A549 (cell line): ENCODE measurements around the gene HK1. TPM values are rescaled to one million over a fixed set of nuclear protein-coding genes. Genes with fewer than 3 reads are reported as not detected.

ENCODE experiments used
- ATAC-seq, 2 experiments: fragments of 200-7000 bp in 1 of 2; fragments of >200 bp in 1 of 2; cut with Nextera tagmentation in 1 of 2; cut with Tn5 transposase in 1 of 2; 3 replicates each; pipeline versions ENCODE4 v1.8.0 to v1.9.1; 2018 to 2020; ENCODE audit warnings: mild to moderate bottlenecking in 1 of 2, moderate library complexity in 1 of 2
- CTCF ChIA-PET: fragments of 300-600 bp; sonication (Branson Sonifier 250); formaldehyde crosslinking; extraction: SDS; loops from one replicate; lab custom pipeline; 2021; ENCODE audit warnings: antibody characterized with exemption, inconsistent platforms; lab: Yijun Ruan, JAX
- POLR2A ChIA-PET: fragments of 350-600 bp; formaldehyde crosslinking; extraction: SDS; loops from one replicate; lab custom pipeline; 2021; ENCODE audit warnings: antibody characterized with exemption, inconsistent platforms; lab: Yijun Ruan, JAX
- DNase-seq, 2 experiments: peaks; one replicate each; pipeline versions ENCODE4 v3.0.0 to v3.0.0-alpha.2; 2011 to 2016; ENCODE audit warnings: low read depth in 1 of 2, low spot score in 1 of 2
- FAIRE-seq: peaks from 2 replicates; lab custom pipeline; 2011; peaks lifted over from hg19 to GRCh38; lab: Jason Lieb, UNC
- H3K27ac ChIP-seq, 2 experiments: fragments of >200 bp; sonication (Bioruptor Twin); formaldehyde crosslinking; 3 replicates each; pipeline ENCODE4 v1.5.1; 2016 to 2017
- H3K4me1 ChIP-seq: fragments of >200 bp; sonication (Bioruptor Twin); formaldehyde crosslinking; 3 replicates; pipeline ENCODE4 v1.6.1; 2016
- H3K4me2 ChIP-seq: fragments of >200 bp; sonication (Bioruptor Twin); formaldehyde crosslinking; 3 replicates; pipeline ENCODE4 v1.6.1; 2016
- H3K4me3 ChIP-seq: fragments of >200 bp; sonication (Bioruptor Twin); formaldehyde crosslinking; 3 replicates; pipeline ENCODE4 v1.5.1; 2016
- H3K9me3 ChIP-seq: fragments of >200 bp; sonication (Bioruptor Twin); formaldehyde crosslinking; 3 replicates; pipeline ENCODE4 v1.6.1; 2016
- BCL3 ChIP-seq: fragments of >200 bp; sonication (Bioruptor Twin); formaldehyde crosslinking; IDR thresholded peaks from 3 replicates; pipeline ENCODE4 v1.6.1; 2016
- CEBPB ChIP-seq, 2 experiments: fragments of >200 bp in 1 of 2; sonication (Bioruptor Twin) in 1 of 2; formaldehyde crosslinking in 1 of 2; IDR thresholded peaks; 2 replicates each; pipeline ENCODE4 v1.6.1; 2012 to 2016
- CHD4 ChIP-seq: fragments of 200-600 bp; sonication (generic); IDR thresholded peaks from 2 replicates; pipeline ENCODE4 v1.6.1; 2016; ENCODE audit warnings: antibody characterized with exemption, mild to moderate bottlenecking, borderline replicate concordance
- ELK1 ChIP-seq: fragments of 150-350 bp; IDR thresholded peaks from 2 replicates; pipeline ENCODE4 v1.6.1; 2014; ENCODE audit warnings: low read depth, mild to moderate bottlenecking, low read length
- GATA3 ChIP-seq: IDR thresholded peaks from 2 replicates; pipeline ENCODE4 v1.6.1; 2012; ENCODE audit warnings: borderline replicate concordance
- HMGXB4 ChIP-seq: fragments of 250-450 bp; sonication (Bioruptor Pico); IDR thresholded peaks from 2 replicates; pipeline ENCODE4 v1.5.0; 2021; ENCODE audit warnings: mild to moderate bottlenecking, moderate library complexity, borderline replicate concordance
- JUNB ChIP-seq: fragments of >200 bp; sonication (Bioruptor Twin); formaldehyde crosslinking; IDR thresholded peaks from 2 replicates; pipeline ENCODE4 v1.6.1; 2016
- KDM1A ChIP-seq: fragments of 200-600 bp; sonication (generic); IDR thresholded peaks from 2 replicates; pipeline ENCODE4 v1.6.1; 2016; ENCODE audit warnings: low read depth, mild to moderate bottlenecking
- KDM5A ChIP-seq: fragments of 200-600 bp; sonication (generic); IDR thresholded peaks from 2 replicates; pipeline ENCODE4 v1.6.1; 2016; ENCODE audit warnings: antibody characterized with exemption, mild to moderate bottlenecking
- MAFK ChIP-seq: fragments of 450-650 bp; IDR thresholded peaks from 2 replicates; pipeline ENCODE4 v1.6.1; 2014; ENCODE audit not compliant: partially characterized antibody
- NPAS2 ChIP-seq: fragments of 250-450 bp; sonication (Bioruptor Pico); IDR thresholded peaks from 2 replicates; pipeline ENCODE4 v1.8.0; 2022; ENCODE audit warnings: mild to moderate bottlenecking, moderate library complexity, borderline replicate concordance
- RNF2 ChIP-seq: fragments of 200-600 bp; sonication (generic); IDR thresholded peaks from 2 replicates; pipeline ENCODE4 v1.6.1; 2016; ENCODE audit warnings: low read depth, mild to moderate bottlenecking, antibody characterized with exemption, moderate library complexity, borderline replicate concordance
- TFCP2L1 ChIP-seq: fragments of 250-450 bp; sonication (Bioruptor Pico); IDR thresholded peaks from 2 replicates; pipeline ENCODE4 v1.5.0; 2021; ENCODE audit warnings: mild to moderate bottlenecking
- ZFP36 ChIP-seq: fragments of 450-650 bp; IDR thresholded peaks from 2 replicates; pipeline ENCODE4 v1.6.1; 2014; ENCODE audit warnings: borderline replicate concordance; ENCODE audit not compliant: partially characterized antibody
- WGBS: methylation state at CpG from one replicate; pipeline ENCODE4 v1.1.6; 2017; ENCODE audit errors: missing lambda C conversion rate; 5-methylcytosine and 5-hydroxymethylcytosine counted together
- polyA plus RNA-seq, 4 experiments: library from polyadenylated mRNA; depleted of rRNA in 3 of 4; stranded (reverse); fragments of >200 nt; fragmentation: RNase III in 1 of 4; extraction: RNeasy Plus Mini Kit Qiagen cat#74134 plus additional on column Dnase treatment in 1 of 4; gene quantifications; 2 replicates in 3 of 4; 3 replicates in 1 of 4; pipeline ENCODE4 v1.2.3, GENCODE V29; 2011 to 2017

HK1 gene
- polyA plus RNA-seq, 2 of the 4 experiments (the other 2 are of a cell fraction) = 17.3 to 58.9 TPM

- no peak for FAIRE-seq
- CTCF ChIA-PET = interaction anchor here (0.9 to 1.2 kb wide), 4 partner anchors 31 to 110 kb away, joined by 3 to 7 read pairs (median 3); no protein-coding TSS in a partner anchor
- ATAC-seq = no peak
- Histone ChIP-seq H3K4me2 (no peak overlapping the region), H3K9me3 (no peaks in the 10 kb centered on the region), H3K4me1 (peaks cover 39% of the 10 kb centered on the region), H3K4me3 (no peak overlapping the region), H3K27ac (peak overlapping the region in 1 of 2 experiments; percentile 41; a peak in 1 of 6 replicates)
- TF ChIP-seq KDM1A (peak; percentile 58; the same call in 1 of the 2 replicates), NPAS2 (CRISPR knock-in tag) (no peak)
- POLR2A ChIA-PET = no interaction called here
- DNase-seq = no peak
- WGBS = 98% methylated on average over 4 of the region's 4 CpGs
Measured at GRCh38 chr10:69351589-69351988, 73.3 kb downstream of the HK1 start.

- POLR2A ChIA-PET = interaction anchor here (0.7 kb wide), 1 partner anchor 163 kb away, joined by 5 read pairs; no protein-coding TSS in a partner anchor
- FAIRE-seq = no peak
- Histone ChIP-seq H3K27ac (peak overlapping the region; percentile 58 to 75; a peak in 5 of 6 replicates), H3K4me3 (no peak overlapping the region), H3K4me2 (peak overlapping the region; percentile 64), H3K9me3 (no peaks in the 10 kb centered on the region), H3K4me1 (peaks cover 39% of the 10 kb centered on the region)
- WGBS = 95% methylated on average over 4 of the region's 4 CpGs
- TF ChIP-seq JUNB = peak; percentile 51; the same call in 1 of the 2 replicates
- peak in 1 of 2 experiments; percentile 61; a peak in 3 of 4 replicates for TF ChIP-seq CEBPB (IDR thresholded peaks at IDR 0.05)
- TF ChIP-seq BCL3 = no peak
- DNase-seq = no peak
- CTCF ChIA-PET = interaction anchor here (0.9 to 1.0 kb wide), 2 partner anchors 31 to 116 kb away, joined by 3 to 4 read pairs; no protein-coding TSS in a partner anchor
- ATAC-seq = no peak; a peak in 1 of 6 replicates
Measured at GRCh38 chr10:69352569-69353264, 74.4 kb downstream of the HK1 start.

- Histone ChIP-seq H3K4me2 (no peak overlapping the region), H3K9me3 (no peaks in the 10 kb centered on the region), H3K4me1 (peaks cover 38% of the 10 kb centered on the region), H3K4me3 (no peak overlapping the region), H3K27ac (peak overlapping the region in 1 of 2 experiments; percentile 75; a peak in 1 of 6 replicates)
- ChIA-PET POLR2A (no interaction called here), CTCF (interaction anchor here (0.8 to 2.2 kb wide), 4 partner anchors 10 to 260 kb away, joined by 3 to 5 read pairs (median 3); no protein-coding TSS in a partner anchor)
- FAIRE-seq (no peak), DNase-seq (no peak), ATAC-seq (no peak)
- TF ChIP-seq ZFP36 (no peak), GATA3 (no peak), CHD4 (no peak), NPAS2 (CRISPR knock-in tag) (no peak), MAFK (no peak), KDM5A (no peak), TFCP2L1 (CRISPR knock-in tag) (no peak), RNF2 (no peak), ELK1 (no peak), HMGXB4 (CRISPR knock-in tag) (no peak)
- 89% methylated on average over 8 of the region's 8 CpGs for WGBS
Measured at GRCh38 chr10:69353977-69354635, 75.8 kb downstream of the HK1 start.
